Ovary (tissue), 9 donors: Measurements from ENCODE around the gene PLAAT3. TPM values are rescaled to one million over a fixed set of nuclear protein-coding genes. Genes with fewer than 3 reads are reported as not detected.
"Not testable (repeated sequence)": the region's sequence is repeated elsewhere in the genome, so short reads cannot be mapped to it uniquely, and the experiment has no call there.

Experiments used
- DNase-seq, 5 donors: peaks; one replicate each; pipeline ENCODE4 v3.0.0-alpha.2; 2019 to 2020
- H3K27ac ChIP-seq, 2 donors: fragments of 200-600 bp; one replicate each; pipeline versions ENCODE4 v1.5.1 to v1.8.0; 2019 to 2022
- H3K27me3 ChIP-seq: fragments of 200-600 bp; one replicate; pipeline ENCODE4 v1.8.0; 2022
- H3K36me3 ChIP-seq: fragments of 200-600 bp; sonication (generic); one replicate; pipeline ENCODE4 v1.5.1; 2019
- H3K4me1 ChIP-seq: one replicate; pipeline ENCODE4 v1.8.1; 2013; ENCODE audit warnings: mild to moderate bottlenecking, moderate library complexity; ENCODE audit not compliant: insufficient read depth
- H3K4me3 ChIP-seq: fragments of 200-600 bp; sonication (generic); one replicate; pipeline ENCODE4 v1.5.1; 2017
- H3K9me3 ChIP-seq, 2 donors: fragments of 200-600 bp in 1 of 2; sonication (generic) in 1 of 2; one replicate each; pipeline versions ENCODE4 v1.5.1 to v1.8.1; 2013 to 2019; ENCODE audit warnings: mild to moderate bottlenecking in 1 of 2, moderate library complexity in 1 of 2
- CTCF ChIP-seq, 3 donors: fragments of 450-650 bp in 2 of 3; fragments of 200-600 bp in 1 of 3; IDR thresholded peaks; one replicate each; pipeline versions ENCODE4 v1.5.1 to v1.8.0; 2016 to 2022; ENCODE audit warnings: antibody characterized with exemption in 3 of 3, mild to moderate bottlenecking in 1 of 3
- EP300 ChIP-seq: sonication (generic); formaldehyde crosslinking; IDR thresholded peaks from one replicate; pipeline ENCODE4 v1.6.1; 2017; ENCODE audit warnings: antibody characterized with exemption
- POLR2A ChIP-seq: fragments of 450-650 bp; IDR thresholded peaks from one replicate; pipeline ENCODE4 v1.6.1; 2017; ENCODE audit warnings: antibody characterized with exemption, mild to moderate bottlenecking, moderate library complexity
- WGBS, 3 donors: extraction: QIAGEN DNeasy Blood & Tissue Kit in 1 of 3; methylation state at CpG; one replicate each; pipeline versions ENCODE4 v1.1.5 to v1.1.7; 2013 to 2017; 5-methylcytosine and 5-hydroxymethylcytosine counted together
- intact Hi-C, 4 donors: fragments of 100-400 bp; cut with DNase I; formaldehyde crosslinking; loops; one replicate each; pipeline versions ENCODE4 v1.11.0 to v1.15.1; 2022 to 2023
- polyA plus RNA-seq, 2 donors: library from polyadenylated mRNA; stranded (reverse); fragments of 200-250 nt in 1 of 2; fragments of 350-450 nt in 1 of 2; fragmentation: Illumina TruSeq in 1 of 2; extraction: RNeasy Lipid Tissue Mini Kit (QIAGEN cat#74804) in 1 of 2; gene quantifications; one replicate each; pipeline ENCODE4 v1.2.3, GENCODE V29; 2013 to 2014
- total RNA-seq, 7 donors: library from RNA; depleted of rRNA in 2 of 7; stranded (reverse); fragments of >200 nt in 2 of 7; fragmentation: NEBNext Ultra II Directional in 3 of 7; extraction: Animal tissue kit (Norgen Biotek cat#: 25700) in 3 of 7; gene quantifications; one replicate each; pipeline versions ENCODE4 v1.1.0 to v1.2.4, GENCODE V29; 2016 to 2023
- donor health status: DM: no; HTN: no; CAD: no; lungs with moderate emphysema.
- donor health status: DM: no; HTN: no; CAD: no.
- donor health status: Bipolar disorder and iron deficiency.
- donor health status: DM: yes; HTN: yes; CAD: no.
- donor health status: DM: no; HTN: no; CAD: no.
- donor health status: DM: yes; HTN: yes; CAD: no.

The PLAAT3 gene
- total and polyA plus RNA-seq, 9 donors = 41.1 to 147 (median 110) TPM

- no peak for DNase-seq
- WGBS, 3 donors = 83 to 94% (median 92%) methylated on average over 4 of the region's 4 CpGs
- Histone ChIP-seq H3K4me3 (no peak overlapping the region), H3K36me3 (no peaks in the 10 kb centered on the region), H3K27me3 (no peaks in the 10 kb centered on the region), H3K27ac (no peak overlapping the region), H3K9me3 (no peaks in the 10 kb centered on the region), H3K4me1 (peaks cover 1% of the 10 kb centered on the region)
- intact Hi-C loops = no loop called here
- TF ChIP-seq EP300 = no peak
- no peak for TF ChIP-seq POLR2A
- TF ChIP-seq CTCF (IDR thresholded peaks at IDR 0.05) = no peak
Measured at GRCh38 chr11:63549411-63549810, 64.8 kb downstream of the PLAAT3 start.

- Histone ChIP-seq H3K27ac (no peak overlapping the region), H3K4me3 (no peak overlapping the region), H3K9me3 (no peaks in the 10 kb centered on the region), H3K36me3 (no peaks in the 10 kb centered on the region), H3K4me1 (peaks cover 1% of the 10 kb centered on the region), H3K27me3 (no peaks in the 10 kb centered on the region)
- no peak for DNase-seq
- TF ChIP-seq EP300 (no peak), CTCF (IDR thresholded peaks at IDR 0.05) (no peak), POLR2A (no peak)
- intact Hi-C loops = no loop called here
- WGBS, 3 donors = 9 to 28% (median 14%) methylated on average over 4 of the region's 4 CpGs
Measured at GRCh38 chr11:63548178-63548577, 66.1 kb downstream of the PLAAT3 start.

GRCh38 chr11:63547061-63547460 is 67.2 kb downstream of the PLAAT3 start:
- TF ChIP-seq CTCF (IDR thresholded peaks at IDR 0.05) (no peak), EP300 (no peak), POLR2A (no peak)
- 58 to 65% (median 62%) methylated on average over 1 of the region's 1 CpG for WGBS, 3 donors
- Histone ChIP-seq H3K27ac (no peak overlapping the region), H3K9me3 (no peaks in the 10 kb centered on the region), H3K27me3 (no peaks in the 10 kb centered on the region), H3K4me1 (peaks cover 1% of the 10 kb centered on the region), H3K36me3 (no peaks in the 10 kb centered on the region), H3K4me3 (no peak overlapping the region)
- no peak for DNase-seq
- intact Hi-C loops = no loop called here

GRCh38 chr11:63543711-63544110 is 70.5 kb downstream of the PLAAT3 start:
- intact Hi-C loops = no loop called here

GRCh38 chr11:63542506-63542905 is 71.7 kb downstream of the PLAAT3 start:
- WGBS, 3 donors = 40 to 46% (median 44%) methylated on average over 2 of the region's 2 CpGs
- H3K9me3 ChIP-seq, H3K36me3 ChIP-seq, H3K27ac ChIP-seq, H3K27me3 ChIP-seq, intact Hi-C loops, DNase-seq, H3K4me3 ChIP-seq: not testable (repeated sequence)
- H3K4me1 ChIP-seq = peaks cover 16% of the 10 kb centered on the region

More at GRCh38 chr11:63543711-63544110, 70.5 kb downstream of the PLAAT3 start:
- TF ChIP-seq CTCF (IDR thresholded peaks at IDR 0.05) = no peak
- no peak for TF ChIP-seq EP300
- no peak for TF ChIP-seq POLR2A
- WGBS, 3 donors = 89 to 93% (median 91%) methylated on average over 2 of the region's 2 CpGs
- Histone ChIP-seq H3K36me3 (no peaks in the 10 kb centered on the region), H3K27me3 (no peaks in the 10 kb centered on the region), H3K4me1 (peaks cover 7% of the 10 kb centered on the region), H3K27ac (no peak overlapping the region), H3K4me3 (no peak overlapping the region), H3K9me3 (no peaks in the 10 kb centered on the region)
- DNase-seq = no peak
